Coronary artery (tissue), 2 donors: Measurements from ENCODE around the gene RALGPS1.
A peak's percentile ranks its signal among the peaks of the same experiment; 100 is the strongest.

Experiments used
- DNase-seq: peaks from one replicate; pipeline ENCODE4 v3.0.0-alpha.2; 2017; ENCODE audit warnings: low spot score
- H3K27ac ChIP-seq, 2 donors: fragments of 200-600 bp; sonication (generic); one replicate each; pipeline ENCODE4 v1.5.1; 2016 to 2019
- H3K4me3 ChIP-seq: fragments of 200-600 bp; sonication (generic); 2 replicates; pipeline ENCODE4 v1.5.1; 2016; ENCODE audit warnings: mild to moderate bottlenecking, moderate library complexity
- CTCF ChIP-seq: fragments of 200-600 bp; sonication (generic); IDR thresholded peaks from one replicate; pipeline ENCODE4 v1.5.1; 2019; ENCODE audit warnings: antibody characterized with exemption

The RALGPS1 gene

GRCh38 chr9:127224883-127225739 lies 310.5 kb downstream of the RALGPS1 start:
- Histone ChIP-seq H3K27ac (peak overlapping the region; percentile 79 to 91), H3K4me3 (peak overlapping the region; percentile 92)
- TF ChIP-seq CTCF, result no peak
- DNase-seq, result peak; percentile 97

- peak overlapping the region; percentile 71 to 91 for H3K27ac ChIP-seq
- H3K4me3 ChIP-seq, result peak overlapping the region; percentile 92
- TF ChIP-seq CTCF, result no peak
- no peak for DNase-seq
Measured at GRCh38 chr9:127225801-127226625, 311.4 kb downstream of the RALGPS1 start.

- no peak for DNase-seq
- Histone ChIP-seq H3K27ac (peak overlapping the region in 1 of 2 donors; percentile 31), H3K4me3 (no peak overlapping the region)
- no peak for TF ChIP-seq CTCF
Measured at GRCh38 chr9:127229691-127230417, 315.3 kb downstream of the RALGPS1 start.

GRCh38 chr9:127231666-127232065 lies 317.1 kb downstream of the RALGPS1 start:
- no peak overlapping the region for H3K27ac ChIP-seq
- no peak for TF ChIP-seq CTCF
- no peak for DNase-seq
- H3K4me3 ChIP-seq, result no peak overlapping the region

GRCh38 chr9:127232833-127233549 lies 318.4 kb downstream of the RALGPS1 start:
- no peak for TF ChIP-seq CTCF
- no peak for DNase-seq
- no peak overlapping the region for H3K4me3 ChIP-seq
- H3K27ac ChIP-seq, result peak overlapping the region; percentile 56 to 74

DNA sequence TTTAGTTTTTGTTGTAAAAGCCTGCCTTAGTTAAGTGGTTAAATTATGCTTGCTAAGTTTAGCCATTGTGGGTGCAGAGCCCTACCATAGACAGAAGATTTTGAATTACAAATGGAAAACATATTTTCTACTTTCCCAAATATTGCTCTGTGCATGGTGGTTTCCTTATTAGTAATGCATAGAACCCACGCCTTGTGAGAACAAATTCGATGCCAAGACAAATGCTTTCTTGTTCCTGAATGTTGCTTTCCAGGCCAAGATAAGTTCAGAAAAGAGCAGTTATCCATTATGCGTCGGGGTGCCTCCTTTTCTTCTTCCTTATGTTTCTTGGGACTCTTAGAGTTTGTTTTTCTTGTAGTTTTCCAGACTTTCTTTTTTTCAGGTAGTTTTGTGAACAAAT lies 319.0 kb downstream of the RALGPS1 start:
- peak overlapping the region; percentile 22 for H3K4me3 ChIP-seq
- peak overlapping the region; percentile 56 to 74 for H3K27ac ChIP-seq
- DNase-seq, result no peak
- TF ChIP-seq CTCF, result no peak
